ENCODE measurements around the gene DCUN1D5.
A peak's percentile ranks its signal among the peaks of the same experiment; 100 is the strongest.
"Not testable (repeated sequence)": the region's sequence is repeated elsewhere in the genome, so short reads cannot be mapped to it uniquely, and the experiment has no call there.

DCUN1D5 gene

DNA sequence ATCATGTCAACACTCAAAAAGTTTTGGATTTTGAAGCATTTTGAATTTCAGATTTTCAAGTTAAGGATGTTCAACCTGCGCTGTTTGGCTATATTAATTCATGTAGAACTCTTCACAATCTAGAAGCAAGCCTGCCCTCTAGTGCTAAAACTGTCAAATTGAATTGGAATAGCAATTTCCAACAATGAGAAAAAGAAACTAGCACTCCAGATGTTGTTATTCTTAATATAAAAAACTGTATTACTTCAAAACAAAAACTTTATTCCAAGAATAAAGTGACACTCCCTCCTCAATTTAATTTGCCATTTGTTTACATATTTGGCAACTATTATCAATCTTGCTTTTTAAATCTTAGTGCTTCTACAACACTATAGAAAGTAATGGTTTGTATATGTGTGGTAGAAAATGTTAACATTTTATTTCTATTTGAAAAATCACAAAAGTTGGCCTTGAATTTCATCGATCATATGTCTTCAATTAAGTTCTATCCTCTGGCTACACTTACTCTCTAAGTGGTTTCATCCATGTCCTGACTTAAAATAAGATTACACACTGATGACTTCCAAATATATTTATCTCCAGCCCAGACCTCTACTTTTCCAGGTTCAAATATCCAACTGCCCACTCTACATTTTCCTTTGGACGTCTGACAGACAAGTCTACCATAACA is 36.6 kb downstream of the DCUN1D5 start:
- DNase-seq (ENCODE audit: low spot score), result peak; percentile 4

DNA sequence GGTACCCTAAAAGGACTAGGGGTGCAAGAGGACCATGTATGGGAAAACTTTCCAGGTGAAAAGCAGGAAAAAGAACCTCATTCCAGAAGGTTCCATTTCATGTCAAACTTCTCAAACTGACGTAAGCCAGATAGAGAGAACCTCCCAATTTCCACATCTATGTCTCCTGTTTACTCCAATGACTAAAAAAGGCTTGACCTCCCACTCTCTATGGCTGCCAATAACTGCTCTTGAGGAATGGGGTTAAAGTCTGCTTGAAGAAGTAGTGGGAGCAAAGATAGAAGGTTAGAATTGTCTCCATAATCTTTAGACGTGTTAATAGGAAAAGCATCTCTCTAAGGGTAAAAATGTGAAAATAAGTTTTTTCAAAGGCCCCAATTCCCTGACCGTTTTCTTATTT is 38.0 kb downstream of the DCUN1D5 start:
- DNase-seq (ENCODE audit: low spot score), result no peak

DNA sequence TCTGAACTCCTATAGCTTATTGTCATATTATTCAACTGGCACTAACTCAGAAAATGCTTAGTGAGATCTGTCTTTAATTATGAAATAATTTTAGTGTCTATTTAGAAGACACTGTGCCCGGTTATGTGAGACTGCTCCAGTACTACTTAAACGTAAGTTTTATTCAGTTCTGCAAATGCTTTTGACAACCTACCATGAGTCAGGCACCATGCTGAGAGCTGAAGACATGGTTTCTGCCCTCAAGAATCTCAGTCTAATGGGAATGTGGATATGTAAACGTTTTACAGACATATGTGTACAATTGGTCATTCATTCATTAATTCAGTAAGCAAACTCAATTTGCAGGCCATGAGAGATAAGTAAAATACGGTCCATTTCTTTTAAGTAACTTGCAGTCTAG is 40.0 kb downstream of the DCUN1D5 start:
- DNase-seq (ENCODE audit: low spot score), result no peak

DNA sequence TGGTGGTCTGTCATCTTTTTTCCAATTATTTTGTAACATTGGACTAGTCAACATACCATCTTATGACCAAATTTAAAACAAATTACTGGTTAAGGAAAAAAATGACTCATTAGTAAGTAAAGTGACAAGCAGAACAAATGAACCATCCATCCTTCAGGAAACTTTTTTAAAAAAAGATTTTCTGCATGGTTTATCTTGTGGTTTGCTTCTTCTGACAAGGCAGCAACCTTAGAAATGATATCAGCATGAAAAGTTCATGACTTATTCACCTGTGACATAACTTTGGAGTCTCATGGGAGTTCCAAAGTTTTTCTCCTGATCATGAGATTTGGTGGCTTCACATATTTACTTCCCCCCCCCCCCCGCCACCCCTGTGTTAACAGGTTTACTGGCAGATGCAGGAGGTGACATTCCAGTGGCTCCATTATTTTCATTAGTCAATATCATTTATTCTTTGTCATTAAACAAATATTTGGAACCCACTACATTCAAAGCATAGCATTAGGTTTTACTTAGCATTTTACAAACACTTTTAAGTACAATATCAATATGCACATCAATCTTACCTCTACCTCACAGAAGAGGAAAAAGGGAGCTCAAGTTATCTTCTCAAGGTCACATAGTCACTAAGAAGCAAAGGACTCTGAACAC is 40.7 kb downstream of the DCUN1D5 start:
- no peak for DNase-seq (ENCODE audit: low spot score)

DNA sequence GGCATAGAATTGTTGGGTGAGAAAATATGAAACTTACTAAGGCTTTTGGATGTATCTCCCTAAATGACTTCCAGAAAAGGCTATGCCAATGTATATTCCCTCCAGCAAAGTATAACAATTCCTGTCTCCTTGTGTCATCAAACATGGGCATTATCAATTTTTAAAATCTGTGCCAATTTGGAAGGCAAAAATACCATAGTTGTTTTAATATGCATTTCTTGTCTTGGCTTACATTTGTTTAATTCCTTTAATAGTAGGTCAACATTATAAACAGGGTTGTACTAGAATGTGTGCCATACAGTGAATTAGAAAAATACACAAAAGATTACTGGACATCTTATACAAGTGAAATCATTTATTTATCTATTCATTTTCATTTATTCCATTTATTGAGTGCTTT is 41.6 kb downstream of the DCUN1D5 start:
- no peak for DNase-seq (ENCODE audit: low spot score)

DNA sequence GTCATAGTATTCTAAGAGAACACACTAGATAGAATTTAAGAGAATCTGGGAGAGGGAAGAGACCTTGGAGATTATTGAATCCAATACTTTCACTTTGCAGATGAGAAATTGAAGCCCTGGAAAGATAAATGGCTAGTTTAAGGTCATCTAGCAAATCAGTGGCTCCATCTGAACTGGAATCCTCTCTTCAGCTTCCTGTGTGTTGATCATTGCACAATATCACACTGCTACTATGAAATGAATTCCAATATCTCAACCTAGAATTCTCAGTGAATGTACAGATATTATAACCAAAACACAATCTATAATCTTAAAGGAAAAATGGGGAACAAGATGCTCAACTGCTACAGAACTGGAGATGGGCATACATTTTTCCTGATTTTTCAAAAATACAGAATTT is 44.1 kb downstream of the DCUN1D5 start:
- DNase-seq (ENCODE audit: low spot score), result no peak

DNA sequence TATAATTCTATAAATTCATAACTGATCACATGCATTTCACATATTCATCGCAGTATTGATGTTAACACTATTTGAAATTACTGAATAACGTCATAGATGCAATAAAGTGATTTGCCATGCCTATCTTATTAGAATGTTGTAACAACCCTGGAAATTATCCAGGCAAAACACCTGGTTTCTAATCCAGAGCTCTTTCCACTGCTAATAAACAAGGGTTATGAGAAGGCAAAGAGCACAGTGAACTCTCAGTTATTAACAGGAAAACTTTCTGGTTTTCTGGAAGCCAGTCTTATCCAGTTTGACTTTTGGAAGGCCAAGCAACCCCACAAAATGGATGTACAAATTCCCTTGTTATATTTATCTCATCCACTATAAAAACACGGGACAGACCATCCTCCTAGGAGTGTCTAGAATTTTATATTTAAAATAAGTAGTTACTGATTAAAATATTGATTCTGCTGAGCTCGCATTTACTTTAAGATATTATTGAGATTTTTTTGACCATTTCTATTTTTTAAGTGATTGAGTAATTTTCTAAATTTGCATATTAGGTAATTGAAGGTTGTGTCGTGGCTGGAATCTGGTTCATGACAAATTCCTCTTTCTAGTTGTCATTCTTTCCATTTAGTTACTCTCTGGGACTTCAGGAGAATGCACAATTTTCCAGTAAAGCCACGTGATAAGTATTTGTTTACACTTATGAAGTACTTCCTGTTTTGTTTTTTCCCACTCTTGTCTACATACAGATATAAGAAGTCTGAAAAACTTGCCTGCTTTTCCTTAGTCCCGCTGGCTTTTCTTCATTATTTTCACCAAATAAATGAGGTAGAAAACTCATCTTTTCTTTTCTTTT is 47.9 kb downstream of the DCUN1D5 start:
- no peak for DNase-seq (ENCODE audit: low spot score)

DNA sequence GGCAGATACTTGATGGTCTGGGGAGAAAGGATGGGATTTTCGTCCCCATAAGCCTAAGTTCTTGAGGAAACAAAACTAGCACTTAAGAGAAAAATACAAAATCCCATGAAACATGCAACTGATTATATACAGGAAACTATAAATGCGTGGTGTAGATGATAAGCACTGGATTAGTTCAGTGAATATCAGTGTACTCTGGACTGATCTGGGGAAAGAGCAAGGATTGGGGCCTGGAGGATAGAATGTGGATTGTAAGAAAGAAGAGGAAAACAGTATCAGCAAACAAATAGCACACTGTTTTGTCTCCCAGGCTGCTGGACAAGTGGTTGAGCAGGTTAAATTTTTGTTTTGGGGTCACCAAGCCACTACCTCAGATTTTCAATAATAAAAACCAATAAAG is 49.8 kb downstream of the DCUN1D5 start:
- DNase-seq (ENCODE audit: low spot score), result no peak

DNA sequence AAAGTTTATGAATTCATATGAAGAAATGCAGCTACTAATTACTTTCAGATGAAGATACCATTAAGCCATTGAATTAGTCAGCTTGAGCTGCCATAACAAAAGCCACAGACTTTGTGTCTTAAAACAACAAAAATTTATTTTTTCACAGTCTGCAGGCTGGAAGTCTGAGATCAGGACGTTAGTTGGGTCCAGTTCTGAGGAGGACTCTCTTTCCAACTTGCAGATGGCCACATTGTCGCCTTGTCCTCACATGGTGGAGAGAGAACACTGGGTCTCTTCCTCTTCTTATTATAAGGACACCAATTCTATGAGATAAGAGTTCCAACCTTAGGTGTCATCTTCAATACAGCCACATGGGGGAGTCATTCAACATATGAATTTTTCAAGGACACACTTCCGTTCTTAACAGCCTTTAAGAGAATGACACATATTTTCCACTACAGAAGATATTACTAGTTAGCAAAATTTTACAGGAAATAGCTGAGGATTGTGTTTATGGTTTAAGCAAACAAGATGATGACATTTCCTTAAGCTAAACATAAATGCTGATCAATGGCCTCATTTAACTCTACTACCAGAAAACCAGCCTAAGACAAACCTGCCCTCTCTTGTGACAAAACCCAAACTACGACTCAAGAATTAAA is 56.0 kb downstream of the DCUN1D5 start:
- DNase-seq (ENCODE audit: low spot score), result peak; percentile 33

DNA sequence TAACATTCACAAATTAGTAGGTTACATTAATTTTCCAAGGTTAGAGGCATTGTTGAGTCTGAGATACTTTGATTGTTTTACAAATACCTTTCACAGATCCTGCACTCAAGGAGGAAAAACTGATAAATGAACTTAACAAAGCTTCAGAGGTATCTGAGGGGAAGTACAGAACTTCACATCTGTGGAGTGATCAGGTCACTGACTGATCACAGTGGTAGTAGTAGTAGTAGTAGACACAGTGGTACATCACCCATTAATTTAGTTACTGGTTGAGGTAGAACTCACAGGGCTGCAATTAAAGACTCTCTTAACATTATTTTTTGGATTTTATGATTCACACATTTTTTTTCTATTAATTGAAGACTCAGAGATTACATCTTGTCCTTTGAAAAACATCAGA is 56.7 kb downstream of the DCUN1D5 start:
- DNase-seq (ENCODE audit: low spot score), result no peak

DNA sequence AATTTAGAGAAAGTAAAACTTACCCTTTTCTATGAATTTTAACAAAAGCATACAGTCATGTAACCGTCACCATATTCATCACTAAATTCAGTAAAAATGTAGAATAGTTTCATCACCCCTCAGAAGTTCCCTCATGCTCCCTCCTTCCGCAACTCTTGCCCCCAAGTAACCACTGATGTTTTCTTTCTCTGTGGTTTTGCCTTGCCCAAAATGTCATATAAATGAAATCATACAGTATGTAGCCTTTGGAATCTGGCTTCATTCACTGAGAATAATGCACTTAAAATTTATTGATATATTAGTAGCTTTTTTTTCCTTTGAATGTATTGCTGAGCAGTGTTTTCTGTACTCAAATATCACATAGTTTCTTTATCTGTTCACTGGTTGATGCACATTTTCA is 60.1 kb downstream of the DCUN1D5 start:
- DNase-seq (ENCODE audit: low spot score), result no peak

DNA sequence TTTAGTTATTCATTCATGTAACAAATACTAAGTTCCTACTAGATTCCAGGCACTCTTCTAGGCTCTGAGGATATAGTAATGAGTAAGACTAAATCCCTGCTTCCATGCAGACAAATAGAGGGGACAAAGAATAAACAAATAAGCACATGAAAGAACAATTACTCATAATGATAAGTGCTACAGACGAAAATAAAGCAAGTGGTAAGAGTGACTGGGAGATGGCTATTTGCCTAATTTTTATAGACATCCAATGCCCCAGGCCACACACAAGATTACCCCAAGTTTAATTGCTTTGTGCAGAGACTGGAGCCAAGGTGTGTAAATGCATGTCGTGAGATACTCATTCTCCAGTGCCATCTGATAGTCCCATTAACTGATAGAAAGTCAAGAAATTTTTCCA is 62.6 kb downstream of the DCUN1D5 start:
- DNase-seq (ENCODE audit: low spot score), result no peak

DNA sequence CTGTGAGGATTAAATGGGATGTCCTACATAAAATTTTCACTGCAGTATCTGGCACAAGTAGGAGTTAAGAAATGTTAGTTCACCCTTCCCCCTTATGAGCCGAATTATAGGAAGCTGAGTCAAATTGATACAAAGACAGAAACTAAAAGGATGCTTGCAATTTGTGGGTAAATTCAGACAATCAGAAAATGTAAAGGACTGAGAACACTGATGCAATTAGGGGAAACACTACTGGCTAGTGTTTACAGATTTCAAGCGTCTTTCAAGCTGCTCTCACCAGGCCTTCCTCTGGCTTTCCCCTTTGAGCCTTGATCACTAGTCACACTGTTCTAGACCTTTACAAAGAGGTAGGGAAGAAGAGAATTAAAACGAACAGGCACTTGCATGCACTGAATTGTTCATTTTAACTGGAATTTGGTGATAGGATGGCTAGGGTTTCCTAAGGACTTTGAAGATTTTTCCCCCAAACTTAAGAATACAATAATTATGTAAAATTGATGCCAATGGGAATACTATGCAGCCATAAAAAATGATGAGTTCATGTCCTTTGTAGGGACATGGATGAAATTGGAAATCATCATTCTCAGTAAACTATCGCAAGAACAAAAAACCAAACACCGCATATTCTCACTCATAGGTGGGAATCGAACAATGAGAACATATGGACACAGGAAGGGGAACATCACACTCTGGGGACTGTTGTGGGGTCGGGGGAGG is 63.5 kb downstream of the DCUN1D5 start:
- DNase-seq (ENCODE audit: low spot score), result not testable (repeated sequence)

DNA sequence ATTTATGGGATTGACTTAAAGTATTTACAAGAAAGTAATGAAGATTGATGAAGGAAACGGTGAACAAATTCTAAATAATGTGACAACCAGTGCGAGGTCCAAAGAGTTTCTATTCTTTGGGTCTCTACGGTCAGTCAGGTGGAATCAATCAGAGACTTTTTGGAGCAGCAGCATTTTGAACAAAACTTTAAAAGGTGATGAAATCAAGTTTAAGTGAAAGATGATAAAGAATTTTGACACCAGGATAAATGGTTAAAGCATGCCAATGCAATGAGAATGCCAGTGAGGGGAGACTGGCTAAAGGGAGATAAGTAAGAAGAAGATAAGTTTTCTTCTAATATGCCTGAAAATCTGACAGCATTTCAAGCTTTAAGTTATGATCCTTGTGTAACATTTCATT is 67.9 kb downstream of the DCUN1D5 start:
- no peak for DNase-seq (ENCODE audit: low spot score)

DNA sequence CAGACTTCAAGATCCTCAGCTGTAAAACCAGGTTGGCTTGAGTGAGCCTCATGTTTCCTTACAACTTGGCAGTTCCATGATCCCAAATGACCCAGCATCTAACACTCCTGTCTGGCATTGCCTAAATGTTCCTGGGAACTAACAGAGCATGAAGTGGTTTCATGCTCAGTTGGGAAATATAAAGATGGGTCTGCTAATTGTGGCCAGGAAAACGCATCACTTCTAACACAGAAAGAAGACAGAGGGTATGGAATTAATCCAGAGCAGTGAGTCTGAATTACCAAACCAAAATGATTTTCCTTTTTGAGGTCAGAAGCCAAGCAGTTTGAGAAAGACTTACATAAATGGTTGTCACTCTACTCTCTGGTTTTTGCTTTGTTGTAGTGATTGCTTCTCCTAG is 75.9 kb downstream of the DCUN1D5 start:
- DNase-seq (ENCODE audit: low spot score), result no peak

DNA sequence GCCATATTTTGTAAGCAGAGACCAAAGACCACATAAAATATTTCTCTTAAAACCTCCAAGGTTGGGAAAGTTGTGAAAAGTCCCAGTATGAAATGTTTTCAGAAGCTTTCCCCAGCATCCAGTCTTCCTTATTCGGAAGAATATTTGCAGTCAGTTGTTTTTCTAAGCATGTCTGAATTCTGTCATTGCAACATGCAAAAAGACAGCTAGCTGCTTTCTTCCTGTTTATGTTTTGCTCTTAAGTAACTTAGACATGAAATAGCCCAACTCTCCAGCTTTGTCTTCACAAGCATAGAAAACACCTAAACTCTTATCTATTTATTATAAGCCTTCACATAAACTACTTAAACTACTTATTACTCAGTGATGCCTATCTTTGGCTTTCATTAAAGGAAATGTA is 78.5 kb downstream of the DCUN1D5 start:
- no peak for DNase-seq (ENCODE audit: low spot score)

All from putamen (tissue), 1 donor.